A549 treated with Mapracorat at 1 μM for 4 hours (cell line): ENCODE data around the gene RPS21. TPM values are rescaled to one million over a fixed set of nuclear protein-coding genes. Genes with fewer than 3 reads are reported as not detected.

Experiments used
- total RNA-seq: library from RNA; stranded (reverse); fragments of 200-300 nt; extraction: Qiagen RNA extraction; gene quantifications from 5 replicates; pipeline ENCODE4 v1.2.3, GENCODE V29; 2022

Gene RPS21
- total RNA-seq, result 2,654 to 2,993 TPM (median 2,828 TPM) in 5 replicates

DNA sequence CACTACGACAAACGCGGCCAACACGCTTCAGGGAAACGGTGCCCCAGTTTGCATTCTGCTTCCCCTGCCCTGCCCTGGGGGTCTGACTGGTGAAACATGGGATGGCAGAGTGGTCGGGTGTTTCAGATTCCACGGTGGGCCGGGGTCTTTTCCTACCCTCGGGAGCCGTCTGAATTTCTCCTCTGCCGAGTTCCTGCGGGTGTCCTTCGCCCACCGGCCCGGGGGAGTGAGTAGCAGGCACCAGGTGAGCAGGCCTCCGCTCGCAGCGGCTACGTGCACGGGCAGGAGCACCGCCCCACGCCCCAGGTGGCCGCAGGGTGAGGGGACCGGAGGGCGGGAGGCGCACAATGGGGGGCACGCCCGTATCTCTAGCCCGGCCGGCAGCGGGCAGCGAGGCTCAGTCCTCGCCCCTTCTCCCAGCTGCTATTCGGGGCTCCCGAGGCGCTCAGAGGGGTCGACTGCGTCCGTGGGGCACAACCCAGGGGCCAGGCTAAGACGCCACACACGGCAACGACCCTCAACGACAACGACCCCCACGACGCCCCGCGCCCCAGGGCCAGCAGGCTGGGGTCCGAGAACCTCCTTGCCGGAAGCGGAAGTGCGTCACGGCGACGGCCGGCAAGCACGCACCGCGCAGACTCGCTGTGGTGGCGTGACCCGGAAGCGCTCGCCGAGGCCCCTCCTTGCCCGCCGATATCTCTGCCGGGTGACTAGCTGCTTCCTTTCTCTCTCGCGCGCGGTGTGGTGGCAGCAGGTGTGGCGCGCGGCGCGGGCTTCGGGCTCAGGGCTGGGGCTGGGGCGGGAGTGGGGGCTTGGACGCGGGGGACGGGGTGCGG is at the start of gene RPS21:
RPS21 (plus strand) TSS at position 721 of the 836 bp plus-strand sequence. CDS start 236 bp downstream, outside the sequence.

DNA sequence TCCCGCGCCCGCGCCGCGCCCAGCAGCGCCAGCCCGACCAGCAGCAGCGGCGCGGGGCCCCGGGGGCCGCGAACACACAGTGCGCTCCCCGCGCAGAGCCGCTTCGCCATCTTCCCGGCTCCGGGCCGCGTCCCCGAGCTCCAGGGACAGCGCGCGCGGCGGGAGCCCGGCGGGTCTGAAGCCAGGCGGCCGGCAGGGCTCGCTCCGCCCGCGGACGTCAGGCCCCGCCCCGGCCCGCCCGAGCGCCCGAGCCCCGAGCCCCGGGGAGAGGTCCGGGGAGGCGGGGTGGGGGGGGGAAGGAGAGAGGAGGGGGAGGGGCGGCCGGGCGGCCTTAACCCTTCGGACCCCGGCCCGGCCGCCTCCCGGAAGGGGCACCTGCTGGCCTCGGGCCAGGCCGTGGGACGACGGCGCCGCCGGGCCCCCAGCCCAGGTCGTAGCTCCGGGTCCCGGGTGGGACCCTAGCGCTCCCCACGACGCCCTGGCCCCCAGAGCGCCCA is 19.7 kb upstream of the RPS21 start, which contains the start of gene LAMA5:
LAMA5 (minus strand) TSS at position 177 of the 497 bp plus-strand sequence; CDS start at position 110, 67 bp downstream.

DNA sequence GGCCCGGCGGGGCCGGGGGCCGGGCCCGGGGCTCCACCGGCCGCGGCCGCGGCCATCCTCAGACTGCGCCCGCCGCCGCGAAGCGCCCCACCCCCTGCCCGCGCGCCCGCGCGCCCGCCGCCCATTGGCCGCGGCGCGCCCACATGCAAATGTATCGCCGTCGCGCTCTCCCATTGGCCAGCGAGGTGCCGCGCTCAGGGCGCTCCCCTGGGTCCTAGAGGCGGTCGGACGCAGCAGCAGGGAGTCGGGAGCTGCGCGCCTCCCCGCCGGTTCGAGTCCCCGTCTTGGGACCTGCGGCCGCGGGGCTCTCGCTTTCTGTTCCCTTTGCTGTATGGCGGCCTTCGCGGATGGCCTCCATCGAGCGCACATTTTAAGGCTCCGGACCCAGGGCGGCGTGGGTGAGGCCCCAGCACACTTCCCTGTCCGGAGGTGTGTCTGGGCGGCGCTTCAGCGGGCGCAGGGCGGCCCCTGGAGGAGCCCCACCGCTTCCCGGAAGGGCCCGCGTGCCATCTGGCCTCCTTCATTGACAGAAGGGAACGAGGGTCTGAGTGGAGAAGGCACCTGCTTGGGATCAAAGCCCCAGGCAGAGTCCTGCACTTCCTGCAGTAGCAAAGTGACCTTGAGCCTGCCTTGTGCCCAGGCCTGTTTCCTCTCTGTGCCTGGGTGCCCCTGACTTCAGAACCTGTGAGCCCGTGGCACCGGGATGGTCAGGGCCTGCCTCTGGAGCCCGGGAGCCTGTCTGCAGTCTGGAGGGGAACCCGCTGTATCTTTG is 20.5 kb downstream of the RPS21 start, which contains the start of gene CABLES2:
CABLES2 (minus strand) TSS at position 65 of the 772 bp plus-strand sequence; CDS start at position 56, 9 bp downstream.

GRCh38 chr20:62427172-62428001 is 40.5 kb downstream of the RPS21 start, which contains the start of gene RBBP8NL:
Gene RBBP8NL (minus strand): TSS chr20:62427539. CDS start chr20:62419647, 7,892 bp downstream.

Other genes with a start within 250 kb of the RPS21 start
- gene PSMA7, start 243.7 kb upstream of the RPS21 start, total RNA-seq, result 481 to 596 TPM (median 560 TPM) in 5 replicates
- gene SS18L1, start 243.3 kb upstream of the RPS21 start, total RNA-seq, result 6.1 to 10.7 TPM (median 9.4 TPM) in 5 replicates
- gene MTG2, start 204.1 kb upstream of the RPS21 start, total RNA-seq, result 29.6 to 40.6 TPM (median 37.1 TPM) in 5 replicates
- gene HRH3, start 166.8 kb upstream of the RPS21 start, total RNA-seq, result not detected in 5 replicates
- gene OSBPL2, start 148.6 kb upstream of the RPS21 start, total RNA-seq, result 16.5 to 21.5 TPM (median 21.2 TPM) in 5 replicates
- gene ADRM1, start 84.1 kb upstream of the RPS21 start, total RNA-seq, result 152 to 196 TPM (median 187 TPM) in 5 replicates
- 260 to 513 TPM (median 431 TPM) in 5 replicates for gene LAMA5, start 19.8 kb upstream of the RPS21 start, total RNA-seq
- gene CABLES2, start 20.2 kb downstream of the RPS21 start, total RNA-seq, result 4.4 to 5.8 TPM (median 5.2 TPM) in 5 replicates
- 0.52 to 1.0 TPM (median 0.73 TPM) in 5 replicates for gene RBBP8NL, start 40.4 kb downstream of the RPS21 start, total RNA-seq
- gene GATA5, start 88.9 kb downstream of the RPS21 start, total RNA-seq, result 0.41 to 0.78 TPM (median 0.70 TPM) in 5 replicates